GM06990 (cell line): ENCODE results near the gene FSTL4.

Experiments
- DNase-seq: peaks from one replicate; pipeline ENCODE4 v3.0.0-alpha.2; 2011; ENCODE audit not compliant: insufficient read length; ENCODE audit errors: extremely low read depth
- H3K27me3 ChIP-seq: replicated peaks from 2 replicates; pipeline ENCODE4 v1.6.0; 2011; ENCODE audit warnings: low read length; ENCODE audit not compliant: control insufficient read depth, insufficient read depth
- H3K36me3 ChIP-seq: 2 replicates; pipeline ENCODE4 v1.5.1; 2011; ENCODE audit warnings: low read length; ENCODE audit not compliant: control insufficient read depth, insufficient read depth
- H3K4me3 ChIP-seq: replicated peaks from 2 replicates; pipeline ENCODE4 v1.5.1; 2011; ENCODE audit warnings: low read depth, mild to moderate bottlenecking, control low read depth, low read length
- CTCF ChIP-seq: IDR thresholded peaks from 2 replicates; pipeline ENCODE4 v1.5.1; 2011; ENCODE audit warnings: low read length, control low read depth, mild to moderate bottlenecking, inconsistent platforms; ENCODE audit not compliant: insufficient read depth, poor library complexity, severe bottlenecking

The FSTL4 gene

GRCh38 chr5:133612249-133612860, at the start of gene FSTL4:
FSTL4 (minus strand) TSS chr5:133612541.
- Histone ChIP-seq H3K4me3 (no peak within 1 kb of the TSS; the same call in 1 of the 2 replicates), H3K27me3 (peaks cover 6% of the 10 kb centered on the region; the same call in 1 of the 2 replicates), H3K36me3 (no peaks in the 10 kb centered on the region)
- DNase-seq: peak; percentile 30
- no peak for TF ChIP-seq CTCF

GRCh38 chr5:133661389-133661788, 49.0 kb upstream of the FSTL4 start:
- no peaks in the 10 kb centered on the region; the same call in 1 of the 2 replicates for H3K27me3 ChIP-seq
- H3K36me3 ChIP-seq: no peaks in the 10 kb centered on the region
- H3K4me3 ChIP-seq: no peak overlapping the region
- DNase-seq: no peak
- no peak for TF ChIP-seq CTCF

- TF ChIP-seq CTCF: no peak
- DNase-seq: no peak
- Histone ChIP-seq H3K4me3 (no peak overlapping the region), H3K36me3 (no peaks in the 10 kb centered on the region), H3K27me3 (no peaks in the 10 kb centered on the region; the same call in 1 of the 2 replicates)
These were observed 46.0 kb upstream of the FSTL4 start for GRCh38 chr5:133658327-133658726.

GRCh38 chr5:133657036-133657435, 44.7 kb upstream of the FSTL4 start:
- no peak for TF ChIP-seq CTCF

DNA sequence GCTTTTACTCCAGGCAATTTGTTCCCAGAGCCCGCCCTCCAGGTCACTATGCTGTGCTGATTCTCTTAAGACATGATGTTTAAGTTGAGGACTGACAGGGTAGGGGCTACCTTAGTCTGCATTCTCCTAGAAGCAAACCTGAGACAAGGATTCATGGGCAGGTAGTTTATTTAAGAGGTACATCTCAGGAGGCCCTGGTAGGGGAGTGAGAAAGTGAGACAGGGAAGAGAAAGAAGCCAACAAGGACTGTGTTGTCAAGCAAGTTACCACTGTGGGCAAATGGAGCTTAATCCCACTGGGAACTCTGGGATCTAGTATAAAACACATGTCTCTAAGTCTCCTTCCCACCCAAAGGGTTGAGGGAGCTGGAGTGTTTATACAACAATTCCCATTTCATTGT, 43.6 kb upstream of the FSTL4 start:
- DNase-seq: no peak
- no peak for TF ChIP-seq CTCF
- H3K4me3 ChIP-seq: no peak overlapping the region
- H3K36me3 ChIP-seq: no peaks in the 10 kb centered on the region
- H3K27me3 ChIP-seq: no peaks in the 10 kb centered on the region; the same call in 1 of the 2 replicates

More at GRCh38 chr5:133657036-133657435, 44.7 kb upstream of the FSTL4 start:
- Histone ChIP-seq H3K4me3 (no peak overlapping the region), H3K36me3 (no peaks in the 10 kb centered on the region), H3K27me3 (no peaks in the 10 kb centered on the region; the same call in 1 of the 2 replicates)
- DNase-seq: no peak

GRCh38 chr5:133653760-133654049, 41.4 kb upstream of the FSTL4 start:
- TF ChIP-seq CTCF: no peak
- DNase-seq: no peak
- no peak overlapping the region for H3K4me3 ChIP-seq
- H3K36me3 ChIP-seq: no peaks in the 10 kb centered on the region
- no peaks in the 10 kb centered on the region; the same call in none of the 2 replicates for H3K27me3 ChIP-seq
